OCI-LY3 (cell line): Measurements from ENCODE around the gene ARHGAP4.

Experiments used
- EZH2phosphoT487 ChIP-seq: fragments of 200-600 bp; shearing (Covaris generic); IDR thresholded peaks from 2 replicates; pipeline ENCODE4 v1.6.1; 2018; ENCODE audit warnings: antibody characterized with exemption, mixed run types, low read depth
- TF ChIP-seq, protein P1 (sequence below): fragments of 200-600, 300-600 bp; sonication (generic); IDR thresholded peaks from 2 replicates; pipeline ENCODE4 v1.5.1; 2014; ENCODE audit warnings: antibody characterized with exemption, low read length, low read depth

DNA sequence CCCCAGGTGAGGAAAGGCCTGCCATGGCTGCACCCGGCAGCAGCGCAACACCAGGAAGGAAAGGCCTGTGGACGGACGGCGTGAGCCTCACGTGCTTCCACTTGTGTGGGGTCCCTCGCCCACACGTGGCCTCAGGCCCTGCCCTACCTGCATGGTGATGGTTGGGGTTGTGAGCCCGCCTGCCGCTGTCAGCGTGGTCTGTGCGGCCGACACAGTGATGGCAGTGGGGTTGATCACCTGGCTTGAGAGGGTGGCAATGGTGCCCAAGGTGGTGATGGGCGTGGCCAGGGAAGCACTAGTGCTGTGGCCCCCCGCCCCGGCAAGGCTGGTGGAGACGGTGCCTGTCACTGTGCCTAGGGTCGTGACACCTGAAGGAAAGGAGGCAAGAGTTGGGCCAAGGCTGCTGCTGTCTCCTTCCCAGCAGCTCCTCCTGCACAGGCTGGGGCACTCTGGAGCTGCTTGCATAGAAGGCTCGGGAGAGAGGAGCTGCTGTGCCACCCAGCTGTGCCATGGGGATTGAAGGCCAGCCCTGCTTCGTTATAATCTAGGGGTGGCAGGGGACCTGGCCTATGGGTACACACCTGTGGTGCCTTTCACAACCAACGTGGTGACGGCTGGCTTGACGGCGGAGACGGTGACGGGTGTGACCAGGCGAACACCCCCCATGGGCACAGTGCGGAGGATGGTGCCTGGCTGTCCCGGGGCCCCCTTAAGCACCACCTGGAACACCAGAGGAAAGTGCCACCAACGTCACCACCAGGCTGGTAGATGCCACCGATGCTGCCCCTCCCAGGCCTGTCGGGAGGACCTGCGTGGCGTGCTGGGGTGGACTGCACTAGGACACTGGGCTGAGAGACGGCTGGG, 30.2 kb upstream of the ARHGAP4 start:
- TF ChIP-seq, protein P1, sequence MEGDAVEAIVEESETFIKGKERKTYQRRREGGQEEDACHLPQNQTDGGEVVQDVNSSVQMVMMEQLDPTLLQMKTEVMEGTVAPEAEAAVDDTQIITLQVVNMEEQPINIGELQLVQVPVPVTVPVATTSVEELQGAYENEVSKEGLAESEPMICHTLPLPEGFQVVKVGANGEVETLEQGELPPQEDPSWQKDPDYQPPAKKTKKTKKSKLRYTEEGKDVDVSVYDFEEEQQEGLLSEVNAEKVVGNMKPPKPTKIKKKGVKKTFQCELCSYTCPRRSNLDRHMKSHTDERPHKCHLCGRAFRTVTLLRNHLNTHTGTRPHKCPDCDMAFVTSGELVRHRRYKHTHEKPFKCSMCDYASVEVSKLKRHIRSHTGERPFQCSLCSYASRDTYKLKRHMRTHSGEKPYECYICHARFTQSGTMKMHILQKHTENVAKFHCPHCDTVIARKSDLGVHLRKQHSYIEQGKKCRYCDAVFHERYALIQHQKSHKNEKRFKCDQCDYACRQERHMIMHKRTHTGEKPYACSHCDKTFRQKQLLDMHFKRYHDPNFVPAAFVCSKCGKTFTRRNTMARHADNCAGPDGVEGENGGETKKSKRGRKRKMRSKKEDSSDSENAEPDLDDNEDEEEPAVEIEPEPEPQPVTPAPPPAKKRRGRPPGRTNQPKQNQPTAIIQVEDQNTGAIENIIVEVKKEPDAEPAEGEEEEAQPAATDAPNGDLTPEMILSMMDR, result no peak
- no peak for TF ChIP-seq EZH2phosphoT487
